ENCODE measurements around the gene NEGR1. TPM values are rescaled to one million over a fixed set of nuclear protein-coding genes. Genes with fewer than 3 reads are reported as not detected.

The NEGR1 gene
- total RNA-seq, 1 experiment from 2014 or later: 0.44 TPM

GRCh38 chr1:71621785-71622184, 660.6 kb downstream of the NEGR1 start:
- BruUV-seq (replicated peaks): no TSS peak
- no peaks in the 10 kb centered on the region for H3K79me2 ChIP-seq (ENCODE audit: low read depth)
- H2AFZ ChIP-seq: no peak overlapping the region
- H4K20me1 ChIP-seq (ENCODE audit: insufficient read depth): no peaks in the 10 kb centered on the region
- H3K27ac ChIP-seq: no peak overlapping the region
- CTCF ChIA-PET: no interaction called here
- TF ChIP-seq EZH2 (IDR thresholded peaks at IDR 0.05; ENCODE audit: low read depth) (no peak), CTCF (conservative IDR thresholded peaks at IDR 0.05) (no peak)
- no peaks in the 10 kb centered on the region for H3K9me3 ChIP-seq (ENCODE audit: insufficient read depth, low read depth)
- H3K9me2 ChIP-seq (ENCODE audit: insufficient read depth): no peaks in the 10 kb centered on the region
- intact Hi-C loops (cut with micrococcal nuclease; ENCODE audit: unreplicated experiment): no loop called here
- H3F3A ChIP-seq (ENCODE audit: insufficient read depth, low read depth): no peaks in the 10 kb centered on the region
- H3K27me3 ChIP-seq (ENCODE audit: insufficient read depth, low read depth): no peaks in the 10 kb centered on the region
- H3K4me3 ChIP-seq: no peak overlapping the region
- POLR2A ChIA-PET (ENCODE audit: unreplicated experiment): no interaction called here
- H3K36me3 ChIP-seq (ENCODE audit: low read depth): no peaks in the 10 kb centered on the region
- no peak overlapping the region for H3K4me2 ChIP-seq
- DNase-seq: no peak
- no peaks in the 10 kb centered on the region for H3K4me1 ChIP-seq (replicated peaks; ENCODE audit: insufficient read depth)

GRCh38 chr1:71618766-71619530, 663.4 kb downstream of the NEGR1 start:
- no peaks in the 10 kb centered on the region for H3K79me2 ChIP-seq (ENCODE audit: low read depth)
- no peaks in the 10 kb centered on the region for H3K9me3 ChIP-seq (ENCODE audit: insufficient read depth, low read depth)
- BruUV-seq (replicated peaks): no TSS peak
- H3K9me2 ChIP-seq (ENCODE audit: insufficient read depth): no peaks in the 10 kb centered on the region
- no peaks in the 10 kb centered on the region for H4K20me1 ChIP-seq (ENCODE audit: insufficient read depth)
- H3K4me1 ChIP-seq (replicated peaks; ENCODE audit: insufficient read depth): no peaks in the 10 kb centered on the region
- no peak overlapping the region for H3K4me2 ChIP-seq
- no peak overlapping the region for H2AFZ ChIP-seq
- H3K27ac ChIP-seq: no peak overlapping the region
- intact Hi-C loops (cut with micrococcal nuclease; ENCODE audit: unreplicated experiment): no loop called here
- no peak for TF ChIP-seq CTCF (conservative IDR thresholded peaks at IDR 0.05)
- TF ChIP-seq EZH2 (IDR thresholded peaks at IDR 0.05; ENCODE audit: low read depth): no peak
- ChIA-PET CTCF (no interaction called here), POLR2A (ENCODE audit: unreplicated experiment) (no interaction called here)
- no peak for DNase-seq
- no peak overlapping the region for H3K4me3 ChIP-seq
- no peaks in the 10 kb centered on the region for H3F3A ChIP-seq (ENCODE audit: insufficient read depth, low read depth)
- H3K27me3 ChIP-seq (ENCODE audit: insufficient read depth, low read depth): no peaks in the 10 kb centered on the region
- H3K36me3 ChIP-seq (ENCODE audit: low read depth): no peaks in the 10 kb centered on the region

DNA sequence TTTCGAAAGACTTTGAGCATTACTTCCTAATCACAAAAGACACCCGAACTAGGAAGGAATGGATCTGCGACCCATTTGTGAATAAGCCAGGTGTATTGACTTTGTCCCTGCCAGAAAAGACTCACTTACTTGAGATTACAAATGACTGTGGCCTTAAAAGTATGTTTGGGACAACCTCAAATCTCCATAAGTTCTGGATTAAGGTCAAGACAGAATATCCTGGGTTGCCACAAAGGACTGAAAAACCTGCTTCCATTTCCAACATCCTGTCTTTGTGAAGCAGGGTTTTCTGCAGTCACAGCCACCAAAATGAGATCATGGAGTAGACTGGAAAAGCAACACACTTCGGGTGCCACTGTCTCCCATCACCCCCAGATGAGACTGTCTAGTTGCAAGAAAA, 664.1 kb downstream of the NEGR1 start:
- BruUV-seq (replicated peaks): no TSS peak
- no peaks in the 10 kb centered on the region for H3K9me2 ChIP-seq (ENCODE audit: insufficient read depth)
- H3K27me3 ChIP-seq (ENCODE audit: insufficient read depth, low read depth): no peaks in the 10 kb centered on the region
- H4K20me1 ChIP-seq (ENCODE audit: insufficient read depth): no peaks in the 10 kb centered on the region
- H3F3A ChIP-seq (ENCODE audit: insufficient read depth, low read depth): no peaks in the 10 kb centered on the region
- H3K79me2 ChIP-seq (ENCODE audit: low read depth): no peaks in the 10 kb centered on the region
- TF ChIP-seq CTCF (conservative IDR thresholded peaks at IDR 0.05) (no peak), EZH2 (IDR thresholded peaks at IDR 0.05; ENCODE audit: low read depth) (no peak)
- H3K36me3 ChIP-seq (ENCODE audit: low read depth): no peaks in the 10 kb centered on the region
- DNase-seq: no peak
- no peaks in the 10 kb centered on the region for H3K9me3 ChIP-seq (ENCODE audit: insufficient read depth, low read depth)
- intact Hi-C loops (cut with micrococcal nuclease; ENCODE audit: unreplicated experiment): no loop called here
- POLR2A ChIA-PET (ENCODE audit: unreplicated experiment): no interaction called here
- H3K4me2 ChIP-seq: no peak overlapping the region
- H2AFZ ChIP-seq: peak overlapping the region; percentile 22; the same call in 1 of the 2 replicates
- CTCF ChIA-PET: no interaction called here
- H3K4me3 ChIP-seq: no peak overlapping the region
- H3K27ac ChIP-seq: no peak overlapping the region
- no peaks in the 10 kb centered on the region for H3K4me1 ChIP-seq (replicated peaks; ENCODE audit: insufficient read depth)

Data from PC-9 (cell line).